ENCODE data around the gene SUSD5. TPM values are rescaled to one million over a fixed set of nuclear protein-coding genes. Genes with fewer than 3 reads are reported as not detected.

Gene SUSD5
- total and polyA plus RNA-seq, 2 of the 4 experiments (the other 2 are of a cell fraction) = 1.4 to 2.9 TPM

DNA sequence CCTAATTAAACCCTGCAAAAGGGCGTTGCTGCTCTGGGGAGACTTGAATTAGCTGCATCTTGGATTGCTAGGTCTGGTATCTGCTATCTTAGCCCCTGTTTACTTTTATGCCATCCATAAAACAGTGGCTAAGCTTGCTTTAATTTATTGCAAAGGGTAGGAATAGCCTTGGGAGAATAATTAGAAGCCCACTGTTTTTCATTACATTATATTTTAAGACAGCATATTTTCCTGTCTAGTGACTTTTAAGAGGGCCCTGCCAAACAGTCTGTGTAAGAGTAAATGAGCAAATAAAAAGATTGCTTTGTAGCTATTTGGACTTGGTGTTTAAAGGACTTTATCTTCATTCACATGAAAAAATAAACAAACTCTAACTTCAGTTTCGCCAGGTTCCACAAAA lies 17.4 kb upstream of the SUSD5 start:
- TF ChIP-seq CEBPB (IDR thresholded peaks at IDR 0.05; ENCODE audit: low read depth, low read length) (no peak), FOS (IDR thresholded peaks at IDR 0.05; ENCODE audit: low read depth, low read length) (no peak), NFE2L2 (IDR thresholded peaks at IDR 0.05; ENCODE audit: low read depth, low read length) (no peak), RFX5 (IDR thresholded peaks at IDR 0.05; ENCODE audit: low read depth, low read length) (no peak), CHD1 (IDR thresholded peaks at IDR 0.05; ENCODE audit: low read depth, low read length) (no peak), MAFK (IDR thresholded peaks at IDR 0.05; ENCODE audit: low read depth, low read length) (no peak), RCOR1 (IDR thresholded peaks at IDR 0.05; ENCODE audit: insufficient replicate concordance, low read length) (no peak)
- TF ChIP-seq, protein P1, sequence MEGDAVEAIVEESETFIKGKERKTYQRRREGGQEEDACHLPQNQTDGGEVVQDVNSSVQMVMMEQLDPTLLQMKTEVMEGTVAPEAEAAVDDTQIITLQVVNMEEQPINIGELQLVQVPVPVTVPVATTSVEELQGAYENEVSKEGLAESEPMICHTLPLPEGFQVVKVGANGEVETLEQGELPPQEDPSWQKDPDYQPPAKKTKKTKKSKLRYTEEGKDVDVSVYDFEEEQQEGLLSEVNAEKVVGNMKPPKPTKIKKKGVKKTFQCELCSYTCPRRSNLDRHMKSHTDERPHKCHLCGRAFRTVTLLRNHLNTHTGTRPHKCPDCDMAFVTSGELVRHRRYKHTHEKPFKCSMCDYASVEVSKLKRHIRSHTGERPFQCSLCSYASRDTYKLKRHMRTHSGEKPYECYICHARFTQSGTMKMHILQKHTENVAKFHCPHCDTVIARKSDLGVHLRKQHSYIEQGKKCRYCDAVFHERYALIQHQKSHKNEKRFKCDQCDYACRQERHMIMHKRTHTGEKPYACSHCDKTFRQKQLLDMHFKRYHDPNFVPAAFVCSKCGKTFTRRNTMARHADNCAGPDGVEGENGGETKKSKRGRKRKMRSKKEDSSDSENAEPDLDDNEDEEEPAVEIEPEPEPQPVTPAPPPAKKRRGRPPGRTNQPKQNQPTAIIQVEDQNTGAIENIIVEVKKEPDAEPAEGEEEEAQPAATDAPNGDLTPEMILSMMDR (conservative IDR thresholded peaks at IDR 0.05; ENCODE audit: low read depth, low read length) = no peak
- CTCF ChIA-PET = no interaction called here

More for the DNA sequence above, 17.4 kb upstream of the SUSD5 start:
- Histone ChIP-seq H2BK15ac (ENCODE audit: low read depth, low read length) (no peak overlapping the region), H2AFZ (replicated peaks; ENCODE audit: low read length, poor library complexity) (no peak overlapping the region), H3K9me1 (ENCODE audit: insufficient read depth, low read length) (no peaks in the 10 kb centered on the region), H3K18ac (ENCODE audit: low read depth, low read length) (no peak overlapping the region), H2AK5ac (ENCODE audit: low read depth, low read length) (no peak overlapping the region), H3K14ac (replicated peaks; ENCODE audit: low read depth, low read length) (no peak overlapping the region), H2BK120ac (ENCODE audit: low read depth, low read length) (no peak overlapping the region), H3K79me1 (ENCODE audit: low read depth in 1 of 2, low read length in 2 of 2) (no peaks in the 10 kb centered on the region), H3K9me3 (ENCODE audit: control insufficient read depth, insufficient read depth, low read length) (peaks cover 2% of the 10 kb centered on the region; the same call in 1 of the 2 replicates), H4K5ac (ENCODE audit: low read depth, low read length) (no peak overlapping the region), H3K9ac (ENCODE audit: low read depth, low read length) (no peak overlapping the region), H3K56ac (ENCODE audit: extremely low read depth, insufficient read depth, low read length) (no peak overlapping the region), H3K4me2 (ENCODE audit: low read depth, low read length) (no peak overlapping the region), H3K27me3 (ENCODE audit: control insufficient read depth, insufficient read depth, low read length) (peaks cover 17% of the 10 kb centered on the region), H4K20me1 (ENCODE audit: insufficient read depth, low read length) (no peaks in the 10 kb centered on the region), H4K91ac (ENCODE audit: insufficient read depth, low read depth, low read length) (no peak overlapping the region), H2AK9ac (replicated peaks; ENCODE audit: low read depth, low read length, poor library complexity) (no peak overlapping the region), H2BK5ac (ENCODE audit: low read depth, low read length, poor library complexity, severe bottlenecking) (no peak overlapping the region), H3K4ac (ENCODE audit: low read depth, low read length) (no peak overlapping the region), H3K4me1 (ENCODE audit: control insufficient read depth, insufficient read depth, low read length) (no peaks in the 10 kb centered on the region), H3K23ac (ENCODE audit: low read depth, low read length) (no peak overlapping the region), H3K36me3 (ENCODE audit: control insufficient read depth, insufficient read depth, low read length) (no peaks in the 10 kb centered on the region), H2BK20ac (ENCODE audit: low read depth, low read length) (no peak overlapping the region), H3K4me3 (ENCODE audit: insufficient read depth, low read depth, low read length) (no peak overlapping the region), H4K8ac (ENCODE audit: low read depth in 2 of 2, low read length in 2 of 2) (no peak overlapping the region), H3K27ac (ENCODE audit: insufficient read depth, low read length) (no peak overlapping the region)
- no CpG with 5 or more reads among the region's 2 CpGs for WGBS, 2 experiments (ENCODE audit: extremely low coverage in 2 of 2, insufficient read length in 1 of 2)
- no peak for DNase-seq
- ATAC-seq (ENCODE audit: low read depth) = peak; percentile 35; the same call in 1 of the 2 replicates
- intact Hi-C loops (cut with micrococcal nuclease) = no loop called here
- dilution Hi-C loops (cut with HindIII; ENCODE audit: low sequenced_read_pairs, unreplicated experiment) = no loop called here
- in situ Hi-C loops (cut with MboI; ENCODE audit: low sequenced_read_pairs) = no loop called here
- BruUV-seq (replicated peaks) = no TSS peak
- POLR2A ChIA-PET (ENCODE audit: unreplicated experiment) = no interaction called here

All from IMR-90 (cell line).